Midbrain (tissue), 1 donor: ENCODE data around the gene PPP2R5D.

Experiments
- DNase-seq: peaks from one replicate; lab custom pipeline; 2025; lab: John Stamatoyannopoulos, UW

The PPP2R5D gene

DNA sequence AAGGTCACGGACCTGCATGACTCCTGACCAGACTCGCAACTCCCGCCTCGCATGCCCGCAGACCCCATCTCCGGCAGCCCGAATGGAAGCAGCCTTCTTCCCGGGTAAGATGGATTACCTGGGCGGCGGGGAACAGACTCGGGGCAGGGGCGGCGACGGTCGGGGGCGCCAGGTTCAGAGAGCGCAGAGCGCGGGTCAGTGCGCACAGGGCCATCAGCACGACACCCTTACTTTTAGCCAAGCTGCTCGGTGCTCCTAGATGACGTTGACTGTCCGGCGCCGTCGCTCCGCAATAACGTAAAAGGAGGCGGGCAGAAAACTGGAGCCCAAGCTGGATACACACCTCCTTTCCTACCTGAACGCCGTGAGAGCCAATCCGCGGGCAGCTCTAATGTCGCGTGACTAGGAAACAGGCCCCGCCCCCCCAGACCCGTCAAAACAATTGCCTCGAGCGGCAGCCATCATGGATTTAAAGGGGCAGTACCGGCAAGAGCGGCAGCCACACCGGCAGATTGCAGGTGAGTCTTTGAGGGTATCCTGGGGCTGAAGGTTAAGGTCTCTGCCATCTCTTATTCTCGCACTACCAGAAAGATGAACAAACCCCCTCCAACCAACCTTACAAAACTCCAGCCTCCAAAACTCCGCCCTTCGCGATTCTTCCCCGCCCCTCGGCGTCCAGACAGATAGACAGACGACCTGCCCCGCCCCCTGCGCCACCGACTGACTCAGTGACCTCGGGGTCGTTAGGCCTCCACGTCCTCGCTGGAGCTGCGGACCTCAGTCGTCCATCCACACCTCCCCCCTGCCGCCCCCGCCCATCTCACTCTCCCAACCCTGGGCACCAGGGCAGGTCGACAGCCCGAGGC is 75.0 kb downstream of the PPP2R5D start, which contains the start of the genes KLC4 and MRPL2:
Gene KLC4, plus strand, starts transcription at position 464 of the 866 bp plus-strand sequence. CDS start 1,705 bp downstream, outside the sequence.
Gene MRPL2, minus strand, starts transcription at position 267 of the 866 bp plus-strand sequence. Its CDS starts 53 bp downstream, at position 214.
- DNase-seq, result peak; percentile 100

DNA sequence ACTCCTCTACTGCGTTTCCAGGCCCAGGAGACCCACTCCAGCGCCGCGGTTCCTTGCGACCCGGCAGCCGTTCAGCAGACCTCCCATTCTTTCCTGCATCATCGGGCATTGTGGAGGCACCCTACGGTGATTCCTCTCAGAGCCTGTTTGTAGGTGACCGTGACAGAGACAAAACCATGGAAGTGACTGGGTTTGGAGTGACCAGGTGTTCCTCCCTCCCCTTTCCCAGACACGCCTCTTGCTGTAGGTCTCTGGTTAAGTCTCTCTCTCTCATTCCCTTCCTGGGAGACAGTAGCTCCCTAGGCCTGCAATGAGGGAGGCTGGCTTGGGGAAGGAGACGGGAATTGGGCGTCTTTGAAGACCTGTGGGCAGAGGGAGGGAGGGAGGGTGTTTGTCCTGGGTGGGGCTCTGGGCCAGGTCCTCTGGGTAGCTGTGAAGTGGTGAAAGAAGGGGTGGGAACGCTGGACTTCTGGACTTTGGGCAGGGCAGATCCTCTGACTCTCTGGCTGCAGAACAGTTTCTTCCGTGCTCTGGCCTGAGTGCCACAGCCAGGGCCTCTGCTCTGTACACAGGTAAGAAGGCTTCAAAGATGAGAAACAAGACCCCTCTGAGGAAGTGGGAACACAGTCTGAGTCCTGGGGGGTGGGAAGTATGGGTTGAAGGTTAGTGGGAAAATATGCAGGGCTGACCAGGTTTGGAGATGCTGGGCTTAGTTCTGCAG is 75.8 kb downstream of the PPP2R5D start:
- no peak for DNase-seq

DNA sequence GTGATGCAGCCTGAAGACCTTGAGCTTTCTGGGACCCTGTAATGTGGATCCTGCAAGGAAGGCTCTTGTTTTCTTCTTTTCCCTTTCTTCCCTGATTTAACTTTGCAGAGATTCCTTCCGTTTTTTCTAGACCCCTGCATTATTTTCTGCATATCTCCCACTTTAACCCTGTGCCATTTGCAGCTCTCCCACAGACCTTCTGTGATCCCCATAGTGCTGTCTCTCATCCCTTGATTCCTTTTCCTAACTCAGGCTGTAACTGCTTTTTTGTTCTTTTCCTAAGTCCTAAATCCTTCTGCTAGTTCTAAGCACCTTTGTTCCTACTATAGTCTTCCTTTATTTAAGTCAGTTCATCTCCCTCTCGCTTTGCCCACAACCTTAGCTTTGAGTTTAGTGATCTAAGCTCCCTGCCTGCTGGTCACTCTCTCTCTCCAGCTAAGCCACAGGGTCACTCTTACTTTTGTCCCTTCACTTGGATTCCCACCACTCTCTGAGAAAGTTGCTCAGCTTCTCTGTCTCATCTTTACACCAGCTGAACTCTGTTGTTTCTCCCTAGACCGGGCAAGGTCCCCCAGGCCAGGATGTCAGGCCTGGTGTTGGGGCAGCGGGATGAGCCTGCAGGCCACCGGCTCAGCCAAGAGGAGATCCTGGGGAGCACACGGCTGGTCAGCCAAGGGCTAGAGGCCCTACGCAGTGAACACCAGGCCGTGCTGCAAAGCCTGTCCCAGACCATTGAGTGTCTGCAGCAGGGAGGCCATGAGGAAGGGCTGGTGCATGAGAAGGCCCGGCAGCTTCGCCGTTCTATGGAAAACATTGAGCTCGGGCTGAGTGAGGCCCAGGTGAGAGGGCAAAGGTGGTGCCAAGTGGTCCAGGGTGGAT is 76.6 kb downstream of the PPP2R5D start:
- DNase-seq, result no peak

DNA sequence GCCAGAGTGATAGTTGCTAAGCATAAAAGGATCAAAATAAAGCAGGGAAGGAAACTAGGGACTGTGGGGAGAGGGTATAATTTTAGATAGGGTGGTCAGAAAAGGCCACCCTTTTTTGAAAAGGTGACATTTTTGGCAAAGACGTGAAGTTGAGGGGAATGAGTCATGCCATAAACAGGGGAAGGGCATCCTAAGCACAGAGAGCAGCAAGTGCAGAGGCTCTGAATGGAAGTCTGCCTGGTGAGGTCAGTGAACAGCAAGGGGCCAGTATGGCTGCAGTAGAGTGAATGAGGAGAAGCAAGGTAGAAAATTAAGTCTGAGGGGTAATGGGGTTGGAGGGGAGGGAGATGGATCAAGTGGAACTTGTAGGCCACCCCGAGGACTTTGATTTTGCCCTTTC is 77.5 kb downstream of the PPP2R5D start:
- no peak for DNase-seq
